CD4-positive, alpha-beta T cell treated with Interleukin-15 for 4 hours (primary cell): ENCODE measurements around the gene PGM1.

Source experiments
- DNase-seq: peaks from one replicate; pipeline ENCODE4 v3.0.0-alpha.2; 2020; ENCODE audit warnings: low spot score

The PGM1 gene

GRCh38 chr1:63601061-63601460 is 7.8 kb downstream of the PGM1 start:
- no peak for DNase-seq

- DNase-seq: no peak
These were observed 8.3 kb downstream of the PGM1 start for GRCh38 chr1:63601463-63601862.

DNA sequence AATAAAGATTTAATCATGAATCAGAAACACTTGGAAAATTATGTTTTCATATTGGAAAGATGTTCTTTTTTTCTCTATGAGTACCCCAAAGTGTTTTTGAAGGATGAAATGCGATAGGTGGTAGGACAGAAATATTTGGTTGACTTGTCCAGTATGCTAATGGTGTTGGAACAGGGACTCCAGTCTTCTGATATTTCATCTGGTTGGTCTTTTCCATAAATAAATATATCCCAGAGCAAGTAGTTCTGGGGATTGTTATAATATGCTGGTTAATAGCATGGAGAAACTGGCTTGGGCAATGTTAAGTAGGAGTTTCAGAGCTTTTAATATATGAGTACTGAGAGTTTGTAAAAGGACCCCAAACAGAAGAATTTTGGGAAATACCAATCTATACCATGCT is 8.7 kb downstream of the PGM1 start:
- DNase-seq: no peak

GRCh38 chr1:63602629-63603028 is 9.4 kb downstream of the PGM1 start:
- DNase-seq: no peak

- no peak for DNase-seq
These were observed 10.6 kb downstream of the PGM1 start for GRCh38 chr1:63603810-63604209.

GRCh38 chr1:63607322-63607721 is 14.1 kb downstream of the PGM1 start:
- DNase-seq: no peak

GRCh38 chr1:63611231-63611630 is 18.0 kb downstream of the PGM1 start:
- DNase-seq: no peak

GRCh38 chr1:63612564-63612963 is 19.4 kb downstream of the PGM1 start:
- no peak for DNase-seq

DNA sequence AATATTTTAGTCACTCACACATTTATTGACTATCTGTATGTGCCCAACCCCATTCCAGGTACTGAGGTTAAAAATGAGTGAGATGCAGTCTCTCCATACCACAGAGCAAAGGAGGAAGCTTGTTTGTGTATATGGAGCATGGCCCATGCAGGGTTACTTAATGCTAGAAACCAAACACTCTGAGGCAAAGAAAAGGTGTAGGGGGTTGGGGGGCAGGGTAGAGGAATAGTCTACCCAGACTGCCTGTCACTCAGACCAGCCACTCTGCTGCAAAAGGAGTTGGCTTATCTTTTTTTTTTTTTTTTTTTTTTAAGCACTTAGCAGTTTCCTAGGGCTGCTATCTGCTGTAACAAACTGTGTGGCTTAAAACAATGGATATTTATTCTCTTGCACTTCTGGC is 19.8 kb downstream of the PGM1 start:
- no peak for DNase-seq

GRCh38 chr1:63615768-63616420 is 22.7 kb downstream of the PGM1 start:
- peak; percentile 85 for DNase-seq

GRCh38 chr1:63617450-63617849 is 24.2 kb downstream of the PGM1 start:
- no peak for DNase-seq

GRCh38 chr1:63618011-63618410 is 24.8 kb downstream of the PGM1 start:
- no peak for DNase-seq

DNA sequence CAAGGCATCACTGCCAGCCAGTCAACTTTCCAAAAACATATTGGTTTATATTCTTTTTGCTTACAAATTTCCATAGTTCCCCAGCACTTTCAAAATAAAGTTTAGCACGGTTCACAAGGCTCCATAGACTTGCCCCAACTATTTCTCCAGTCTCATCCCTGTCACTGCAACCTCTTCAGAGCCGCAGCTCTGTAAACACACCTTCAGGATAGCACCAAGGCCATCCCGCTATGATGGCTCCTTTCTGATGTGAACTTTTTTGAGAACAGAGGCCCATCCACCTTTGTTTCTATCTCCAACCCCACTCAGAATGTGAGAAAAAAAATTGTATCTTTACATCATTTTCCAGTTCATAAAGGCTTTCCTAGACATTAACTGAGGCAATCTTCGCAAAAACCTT is 26.3 kb downstream of the PGM1 start:
- no peak for DNase-seq

DNA sequence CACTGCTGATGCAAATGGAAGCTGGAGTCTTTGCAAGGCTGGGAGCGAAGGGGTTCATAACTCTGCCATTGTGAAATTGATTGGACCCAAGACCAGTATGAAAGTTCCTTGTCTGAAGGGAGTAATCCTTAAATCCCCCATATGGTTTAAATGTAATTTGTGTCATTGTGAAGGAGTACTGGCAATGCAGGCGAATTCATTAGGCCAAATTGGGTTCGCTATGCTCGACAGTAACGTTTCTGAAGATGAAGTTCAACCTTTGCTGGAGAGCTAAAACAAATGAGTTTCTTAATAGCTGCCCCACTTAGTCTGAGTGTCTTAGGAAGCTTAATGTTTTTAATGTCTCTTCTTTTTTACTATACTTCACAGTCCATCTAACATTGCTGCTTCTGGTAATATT is 27.5 kb downstream of the PGM1 start:
- DNase-seq: no peak

GRCh38 chr1:63621075-63621474 is 27.9 kb downstream of the PGM1 start:
- no peak for DNase-seq

- no peak for DNase-seq
These were observed 28.5 kb downstream of the PGM1 start for GRCh38 chr1:63621698-63622097.

- DNase-seq: no peak
These were observed 29.8 kb downstream of the PGM1 start for GRCh38 chr1:63622849-63623566.

- no peak for DNase-seq
These were observed 30.7 kb downstream of the PGM1 start for GRCh38 chr1:63623952-63624351.

GRCh38 chr1:63624911-63625310 is 31.7 kb downstream of the PGM1 start:
- DNase-seq: no peak

DNA sequence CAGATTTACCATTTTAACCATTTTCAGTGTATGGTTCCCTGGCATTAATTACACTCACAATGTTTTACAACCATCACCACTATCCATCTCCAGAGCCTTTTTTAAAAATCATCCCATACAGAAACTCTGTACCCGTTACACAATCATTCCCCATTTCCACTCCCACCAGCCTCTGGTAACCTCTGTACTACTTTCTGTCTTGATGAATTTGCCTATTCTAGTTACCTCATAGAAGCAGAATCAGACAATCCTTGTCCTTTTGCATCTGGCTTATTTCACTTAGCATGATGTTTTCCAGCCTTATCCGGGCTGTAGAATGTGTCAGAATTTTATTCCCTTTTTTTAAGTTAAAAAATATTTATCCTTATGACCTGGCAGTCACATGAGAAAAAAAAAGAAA is 33.0 kb downstream of the PGM1 start:
- DNase-seq: no peak

- no peak for DNase-seq
These were observed 35.4 kb downstream of the PGM1 start for GRCh38 chr1:63628607-63629006.

- DNase-seq: no peak
These were observed 37.0 kb downstream of the PGM1 start for GRCh38 chr1:63630238-63630637.

DNA sequence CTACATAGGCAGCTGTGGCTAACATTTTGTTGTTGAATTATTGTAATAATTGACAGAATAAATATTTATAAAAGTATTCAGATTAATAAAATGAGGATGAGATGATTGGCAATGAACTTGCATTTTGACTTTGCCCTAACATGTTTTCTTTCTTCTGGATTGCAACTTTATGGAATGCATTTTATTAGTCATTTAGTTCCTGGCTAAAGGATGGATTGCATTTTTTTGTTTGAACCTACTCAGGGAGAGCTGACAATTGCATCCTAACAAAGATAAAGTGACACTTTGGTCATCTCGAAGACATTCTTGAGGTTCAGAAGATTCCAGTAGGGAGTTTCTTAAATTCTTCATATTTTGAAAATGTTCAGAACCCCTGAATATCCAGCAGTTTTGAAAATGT is 37.5 kb downstream of the PGM1 start:
- DNase-seq: no peak

DNA sequence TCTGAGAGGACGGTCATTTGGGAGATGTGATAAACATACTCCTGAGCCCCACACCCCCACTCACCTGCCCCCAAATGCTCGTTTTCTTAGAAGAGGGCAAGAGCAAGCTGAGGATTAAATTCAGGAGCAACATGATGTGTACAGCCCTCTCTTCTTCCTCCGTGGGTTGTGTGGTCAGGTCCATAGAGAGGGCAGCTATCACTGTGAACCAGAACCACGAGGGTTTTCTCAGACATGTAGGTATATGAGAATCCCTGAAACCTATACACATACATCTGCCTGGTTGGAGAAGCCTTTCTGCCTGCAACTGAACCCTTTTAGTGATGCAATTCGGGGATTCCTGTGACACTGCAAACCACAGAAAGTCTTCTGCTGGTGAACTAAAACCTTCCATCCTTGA is 38.9 kb downstream of the PGM1 start:
- no peak for DNase-seq
